Activated naive CD4-positive, alpha-beta T cell treated with anti-CD3 and anti-CD28 coated beads, Interleukin-2, amount 50 U/mL, for 24 hours (primary cell): ENCODE measurements around the gene PEX11A.

Source experiments
- H3K27ac Mint-ChIP-seq: one replicate; pipeline ENCODE4 v1.8.0; 2021; ENCODE audit warnings: mild to moderate bottlenecking, mixed read lengths
- H3K27me3 Mint-ChIP-seq: one replicate; pipeline ENCODE4 v1.8.0; 2021; ENCODE audit warnings: mixed read lengths
- H3K36me3 Mint-ChIP-seq: one replicate; pipeline ENCODE4 v1.8.0; 2021; ENCODE audit warnings: mixed read lengths
- H3K4me1 Mint-ChIP-seq: one replicate; pipeline ENCODE4 v1.8.0; 2021; ENCODE audit warnings: mixed read lengths
- H3K4me3 Mint-ChIP-seq: one replicate; pipeline ENCODE4 v1.8.0; 2021; ENCODE audit warnings: mild to moderate bottlenecking, mixed read lengths
- H3K9me3 Mint-ChIP-seq: one replicate; pipeline ENCODE4 v1.8.0; 2021; ENCODE audit warnings: mixed read lengths

PEX11A gene

GRCh38 chr15:89666858-89667705 lies 23.5 kb downstream of the PEX11A start:
- Mint-ChIP-seq H3K36me3 (peaks cover 3% of the 10 kb centered on the region), H3K27me3 (peaks cover 18% of the 10 kb centered on the region), H3K4me3 (no peak overlapping the region), H3K27ac (peak overlapping the region; percentile 84), H3K4me1 (no peaks in the 10 kb centered on the region), H3K9me3 (no peaks in the 10 kb centered on the region)

- Mint-ChIP-seq H3K9me3 (no peaks in the 10 kb centered on the region), H3K36me3 (peaks cover 3% of the 10 kb centered on the region), H3K27ac (no peak overlapping the region), H3K27me3 (peaks cover 18% of the 10 kb centered on the region), H3K4me1 (no peaks in the 10 kb centered on the region), H3K4me3 (no peak overlapping the region)
Observed at GRCh38 chr15:89666184-89666857, 24.2 kb downstream of the PEX11A start.

- Mint-ChIP-seq H3K4me1 (no peaks in the 10 kb centered on the region), H3K9me3 (no peaks in the 10 kb centered on the region), H3K27ac (no peak overlapping the region), H3K27me3 (peaks cover 19% of the 10 kb centered on the region), H3K4me3 (no peak overlapping the region), H3K36me3 (peaks cover 3% of the 10 kb centered on the region)
Observed at GRCh38 chr15:89665449-89666181, 24.9 kb downstream of the PEX11A start.

- no peaks in the 10 kb centered on the region for H3K9me3 Mint-ChIP-seq
- H3K4me3 Mint-ChIP-seq = peak overlapping the region; percentile 34
- no peaks in the 10 kb centered on the region for H3K4me1 Mint-ChIP-seq
- H3K27ac Mint-ChIP-seq = no peak overlapping the region
- peaks cover 19% of the 10 kb centered on the region for H3K27me3 Mint-ChIP-seq
- peaks cover 3% of the 10 kb centered on the region for H3K36me3 Mint-ChIP-seq
Observed at GRCh38 chr15:89664441-89665350, 25.9 kb downstream of the PEX11A start.

GRCh38 chr15:89662893-89663626 lies 27.5 kb downstream of the PEX11A start:
- H3K27me3 Mint-ChIP-seq = peaks cover 18% of the 10 kb centered on the region

GRCh38 chr15:89660556-89660955 lies 30.0 kb downstream of the PEX11A start:
- H3K27me3 Mint-ChIP-seq = peaks cover 23% of the 10 kb centered on the region
- no peak overlapping the region for H3K27ac Mint-ChIP-seq
- H3K4me1 Mint-ChIP-seq = peaks cover 4% of the 10 kb centered on the region
- H3K36me3 Mint-ChIP-seq = peaks cover 2% of the 10 kb centered on the region
- H3K4me3 Mint-ChIP-seq = no peak overlapping the region
- no peaks in the 10 kb centered on the region for H3K9me3 Mint-ChIP-seq

More at GRCh38 chr15:89662893-89663626, 27.5 kb downstream of the PEX11A start:
- Mint-ChIP-seq H3K9me3 (no peaks in the 10 kb centered on the region), H3K4me1 (no peaks in the 10 kb centered on the region), H3K4me3 (no peak overlapping the region), H3K27ac (no peak overlapping the region), H3K36me3 (peaks cover 3% of the 10 kb centered on the region)

GRCh38 chr15:89659295-89659694 lies 31.3 kb downstream of the PEX11A start:
- H3K9me3 Mint-ChIP-seq = no peaks in the 10 kb centered on the region
- H3K4me3 Mint-ChIP-seq = no peak overlapping the region
- H3K27ac Mint-ChIP-seq = no peak overlapping the region
- H3K27me3 Mint-ChIP-seq = peaks cover 23% of the 10 kb centered on the region
- peaks cover 2% of the 10 kb centered on the region for H3K36me3 Mint-ChIP-seq
- H3K4me1 Mint-ChIP-seq = peaks cover 11% of the 10 kb centered on the region

- H3K4me3 Mint-ChIP-seq = no peak overlapping the region
- no peak overlapping the region for H3K27ac Mint-ChIP-seq
- H3K36me3 Mint-ChIP-seq = peaks cover 2% of the 10 kb centered on the region
- peaks cover 13% of the 10 kb centered on the region for H3K4me1 Mint-ChIP-seq
- H3K9me3 Mint-ChIP-seq = no peaks in the 10 kb centered on the region
- peaks cover 30% of the 10 kb centered on the region for H3K27me3 Mint-ChIP-seq
Observed at GRCh38 chr15:89657686-89658200, 32.8 kb downstream of the PEX11A start.

GRCh38 chr15:89656116-89656815 lies 34.3 kb downstream of the PEX11A start:
- no peak overlapping the region for H3K27ac Mint-ChIP-seq
- H3K36me3 Mint-ChIP-seq = peaks cover 2% of the 10 kb centered on the region
- H3K4me3 Mint-ChIP-seq = peak overlapping the region; percentile 79
- peaks cover 31% of the 10 kb centered on the region for H3K27me3 Mint-ChIP-seq
- no peaks in the 10 kb centered on the region for H3K9me3 Mint-ChIP-seq
- peaks cover 13% of the 10 kb centered on the region for H3K4me1 Mint-ChIP-seq

GRCh38 chr15:89654847-89655805 lies 35.4 kb downstream of the PEX11A start, which contains the start of gene KIF7:
TSS of gene KIF7 (minus strand) at chr15:89655467. CDS start at chr15:89652930, 2,537 bp downstream.
- H3K27ac Mint-ChIP-seq = no peak within 1 kb of the TSS
- peaks cover 13% of the 10 kb centered on the region for H3K4me1 Mint-ChIP-seq
- peak within 1 kb of the TSS; percentile 79 for H3K4me3 Mint-ChIP-seq
- H3K36me3 Mint-ChIP-seq = peaks cover 2% of the 10 kb centered on the region
- peaks cover 29% of the 10 kb centered on the region for H3K27me3 Mint-ChIP-seq
- no peaks in the 10 kb centered on the region for H3K9me3 Mint-ChIP-seq

- no peak overlapping the region for H3K27ac Mint-ChIP-seq
- peak overlapping the region; percentile 76 for H3K4me3 Mint-ChIP-seq
- peaks cover 2% of the 10 kb centered on the region for H3K36me3 Mint-ChIP-seq
- H3K27me3 Mint-ChIP-seq = peaks cover 29% of the 10 kb centered on the region
- no peaks in the 10 kb centered on the region for H3K9me3 Mint-ChIP-seq
- peaks cover 13% of the 10 kb centered on the region for H3K4me1 Mint-ChIP-seq
Observed at GRCh38 chr15:89654301-89654761, 36.2 kb downstream of the PEX11A start.

- Mint-ChIP-seq H3K4me3 (no peak overlapping the region), H3K9me3 (no peaks in the 10 kb centered on the region), H3K4me1 (peaks cover 13% of the 10 kb centered on the region), H3K36me3 (no peaks in the 10 kb centered on the region), H3K27me3 (peaks cover 29% of the 10 kb centered on the region), H3K27ac (no peak overlapping the region)
Observed at GRCh38 chr15:89653578-89653977, 37.0 kb downstream of the PEX11A start.

GRCh38 chr15:89652666-89653065 lies 37.9 kb downstream of the PEX11A start:
- Mint-ChIP-seq H3K27me3 (peaks cover 29% of the 10 kb centered on the region), H3K4me3 (no peak overlapping the region), H3K27ac (no peak overlapping the region), H3K9me3 (no peaks in the 10 kb centered on the region), H3K36me3 (no peaks in the 10 kb centered on the region), H3K4me1 (peaks cover 13% of the 10 kb centered on the region)
